Measurements from ENCODE around the gene KCNMA1. TPM values are rescaled to one million over a fixed set of nuclear protein-coding genes. Genes with fewer than 3 reads are reported as not detected.

Gene KCNMA1
- total and polyA plus RNA-seq, 10 of the 15 experiments (the other 5 are each of a cell fraction or from before 2014, with no cell fraction given) = 8.5 to 77.0 (median 21.3) TPM

GRCh38 chr10:77264107-77264506, 373.5 kb downstream of the KCNMA1 start (continued):
- TF ChIP-seq SKIL (IDR thresholded peaks at IDR 0.05; ENCODE audit: low read depth, poor library complexity, severe bottlenecking) (no peak), CEBPB (IDR thresholded peaks at IDR 0.05; ENCODE audit: borderline replicate concordance in 1 of 2, low read depth in 2 of 2, low read length in 2 of 2) (no peak), DPF2 (IDR thresholded peaks at IDR 0.05) (peak; percentile 57; the same call in 1 of the 2 replicates), IKZF2 (IDR thresholded peaks at IDR 0.05) (peak; percentile 55 to 65; a peak in 2 of 4 replicates), REST (IDR thresholded peaks at IDR 0.05; ENCODE audit: low read depth, low read length) (no peak), SMAD5 (IDR thresholded peaks at IDR 0.05; ENCODE audit: low read depth) (no peak), IRF5 (IDR thresholded peaks at IDR 0.05; ENCODE audit: borderline replicate concordance) (no peak), RUNX3 (IDR thresholded peaks at IDR 0.05; ENCODE audit: low read length) (peak; percentile 84), SUZ12 (IDR thresholded peaks at IDR 0.05; ENCODE audit: unreplicated experiment) (no peak), TAF1 (IDR thresholded peaks at IDR 0.05; ENCODE audit: borderline replicate concordance, low read depth, low read length) (no peak), NBN (IDR thresholded peaks at IDR 0.05) (peak; percentile 57; the same call in 1 of the 2 replicates), STAT3 (IDR thresholded peaks at IDR 0.05; ENCODE audit: low read depth, low read length) (no peak), ZNF274 (IDR thresholded peaks at IDR 0.05; ENCODE audit: insufficient read depth, insufficient read length) (no peak), HDGF (IDR thresholded peaks at IDR 0.05) (no peak), ZNF687 (IDR thresholded peaks at IDR 0.05) (0 out of 2 replicates have a peak, but pooled peaks have one; percentile 36)
- TF ChIP-seq, protein P1, sequence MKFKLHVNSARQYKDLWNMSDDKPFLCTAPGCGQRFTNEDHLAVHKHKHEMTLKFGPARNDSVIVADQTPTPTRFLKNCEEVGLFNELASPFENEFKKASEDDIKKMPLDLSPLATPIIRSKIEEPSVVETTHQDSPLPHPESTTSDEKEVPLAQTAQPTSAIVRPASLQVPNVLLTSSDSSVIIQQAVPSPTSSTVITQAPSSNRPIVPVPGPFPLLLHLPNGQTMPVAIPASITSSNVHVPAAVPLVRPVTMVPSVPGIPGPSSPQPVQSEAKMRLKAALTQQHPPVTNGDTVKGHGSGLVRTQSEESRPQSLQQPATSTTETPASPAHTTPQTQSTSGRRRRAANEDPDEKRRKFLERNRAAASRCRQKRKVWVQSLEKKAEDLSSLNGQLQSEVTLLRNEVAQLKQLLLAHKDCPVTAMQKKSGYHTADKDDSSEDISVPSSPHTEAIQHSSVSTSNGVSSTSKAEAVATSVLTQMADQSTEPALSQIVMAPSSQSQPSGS (IDR thresholded peaks at IDR 0.05; ENCODE audit: low read length) = no peak
- TF ChIP-seq, protein P2, sequence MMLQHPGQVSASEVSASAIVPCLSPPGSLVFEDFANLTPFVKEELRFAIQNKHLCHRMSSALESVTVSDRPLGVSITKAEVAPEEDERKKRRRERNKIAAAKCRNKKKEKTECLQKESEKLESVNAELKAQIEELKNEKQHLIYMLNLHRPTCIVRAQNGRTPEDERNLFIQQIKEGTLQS (IDR thresholded peaks at IDR 0.05; ENCODE audit: borderline replicate concordance, extremely low read depth, low read depth, low read length) = no peak
